DMS79 (cell line): ENCODE measurements around the gene MACROD2.

ENCODE experiments used
- DNase-seq: peaks from one replicate; lab custom pipeline; 2025; lab: John Stamatoyannopoulos, UW

MACROD2 gene

DNA sequence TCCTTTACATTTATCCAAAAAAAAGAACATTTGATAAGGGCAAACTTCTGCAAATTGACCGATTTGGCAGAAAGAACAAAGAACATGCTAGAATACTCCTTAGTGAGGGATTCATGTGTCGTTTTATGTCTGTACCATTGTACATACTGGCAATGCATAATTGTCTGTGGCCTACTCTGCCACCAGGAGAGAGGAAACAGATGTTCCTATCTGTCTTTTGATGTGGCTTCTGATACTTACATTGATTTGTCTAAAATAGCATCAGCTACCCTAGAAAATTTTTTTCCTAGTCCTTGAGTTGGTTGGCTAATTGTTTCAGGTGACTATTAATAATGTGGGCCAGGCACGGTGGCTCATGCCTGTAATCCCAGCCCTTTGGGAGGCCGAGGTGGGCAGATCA lies 1923.8 kb downstream of the MACROD2 start:
- no peak for DNase-seq

DNA sequence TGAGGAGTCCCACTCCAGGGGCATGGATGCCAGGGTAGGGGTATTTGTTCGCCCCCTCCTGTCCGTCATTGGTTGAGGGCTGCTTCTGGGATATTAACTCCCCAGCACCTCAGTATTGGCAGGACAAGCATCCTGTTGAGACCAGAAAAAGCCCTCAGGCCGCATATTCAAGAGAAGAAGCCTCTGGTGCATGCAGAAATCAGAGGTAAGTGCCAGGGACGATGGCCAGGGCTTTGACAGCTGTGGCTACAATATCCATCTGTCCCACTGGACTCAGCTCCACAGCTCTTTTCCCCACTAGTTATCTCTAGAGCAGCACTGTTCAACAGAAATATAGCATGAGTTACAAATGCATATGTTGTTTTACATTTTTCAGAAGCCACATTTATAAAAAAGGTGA lies 1926.6 kb downstream of the MACROD2 start:
- no peak for DNase-seq

DNA sequence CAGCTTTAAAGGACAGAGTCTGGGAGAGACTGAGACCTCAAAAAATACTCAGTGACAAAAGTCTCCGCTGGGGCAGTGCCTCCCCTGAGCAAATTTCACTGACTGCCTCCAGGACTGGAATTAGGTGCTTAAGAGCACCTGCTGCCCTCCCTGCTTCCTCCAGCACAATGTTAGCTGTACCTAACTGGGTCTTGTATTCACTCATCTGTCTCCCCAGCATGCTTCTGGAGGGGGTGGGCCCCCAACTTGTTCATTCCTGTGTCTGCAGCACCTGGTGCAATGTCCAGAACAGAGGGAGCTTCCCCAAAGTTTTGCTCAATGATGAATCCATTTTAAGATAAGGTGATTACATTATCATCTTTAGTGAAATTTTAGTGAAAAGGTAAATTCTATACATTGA lies 1927.2 kb downstream of the MACROD2 start:
- no peak for DNase-seq

DNA sequence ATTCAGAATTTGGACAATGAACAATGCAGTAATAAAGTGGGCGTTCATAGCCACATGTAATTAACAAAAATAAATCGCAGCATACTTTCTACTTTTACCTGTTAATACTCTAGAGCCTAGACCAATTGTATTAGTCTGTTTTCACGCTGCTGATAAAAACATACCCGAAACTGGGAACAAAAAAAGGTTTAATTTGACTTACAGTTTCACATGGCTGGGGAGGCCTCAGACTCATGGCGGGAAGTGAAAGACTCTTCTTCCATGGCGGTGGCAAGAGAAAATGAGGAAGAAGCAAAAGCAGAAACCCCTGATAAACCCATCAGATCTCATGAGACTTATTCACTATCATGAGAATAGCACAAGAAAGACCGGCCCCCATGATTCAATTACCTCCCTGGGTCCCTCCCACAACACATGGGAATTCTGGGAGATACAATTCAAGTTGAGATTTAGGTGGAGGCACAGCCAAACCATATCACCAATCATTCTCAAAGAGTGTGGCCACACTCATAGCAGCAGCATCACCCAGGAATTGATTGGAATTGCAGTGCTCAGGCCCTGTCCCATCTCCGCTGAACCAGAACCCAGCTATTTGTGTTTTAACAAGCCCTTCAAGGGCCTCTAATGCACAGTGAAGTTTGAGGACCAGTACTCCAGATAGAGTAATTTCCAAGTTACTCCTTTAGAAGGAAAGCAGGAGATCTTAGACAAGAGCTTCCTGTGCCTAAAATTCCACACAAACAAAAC lies 1927.9 kb downstream of the MACROD2 start:
- DNase-seq = no peak

DNA sequence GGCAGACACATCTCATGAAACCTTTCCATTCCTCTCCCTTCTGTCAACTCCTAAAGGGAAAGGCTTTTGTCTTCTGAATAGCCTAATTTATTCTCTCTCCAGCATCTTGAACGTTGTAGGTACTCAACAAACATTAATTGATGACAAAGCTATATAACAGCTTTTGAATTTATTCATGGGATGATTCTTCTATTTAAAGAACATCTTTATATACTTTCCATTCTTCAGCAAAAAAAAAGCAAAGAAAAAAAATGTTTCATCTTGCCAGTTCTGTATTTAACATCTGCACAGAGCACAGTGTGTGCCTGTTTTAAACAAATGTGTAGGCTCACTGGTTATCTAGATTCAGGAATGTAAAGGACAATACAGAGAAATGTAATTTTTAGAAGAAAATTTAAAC lies 1929.2 kb downstream of the MACROD2 start:
- DNase-seq = no peak

DNA sequence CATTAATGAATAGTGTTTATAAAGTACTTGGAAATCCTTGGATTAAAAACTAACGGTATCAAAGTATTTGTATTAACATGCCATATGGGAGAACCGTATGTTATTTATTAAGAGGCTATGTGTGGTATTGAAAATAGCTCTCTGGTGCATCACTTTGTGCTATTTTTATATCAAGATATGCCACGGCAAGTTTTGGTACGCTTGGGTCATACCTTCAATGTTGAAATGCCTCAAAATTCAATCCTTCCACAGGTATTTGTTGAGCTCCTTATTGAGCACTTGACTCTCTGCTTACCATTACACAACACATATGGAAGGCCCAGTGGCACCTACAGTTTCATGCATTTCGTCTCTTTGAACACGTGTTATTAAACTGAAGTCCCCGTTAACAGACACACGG lies 1930.1 kb downstream of the MACROD2 start:
- DNase-seq = no peak

DNA sequence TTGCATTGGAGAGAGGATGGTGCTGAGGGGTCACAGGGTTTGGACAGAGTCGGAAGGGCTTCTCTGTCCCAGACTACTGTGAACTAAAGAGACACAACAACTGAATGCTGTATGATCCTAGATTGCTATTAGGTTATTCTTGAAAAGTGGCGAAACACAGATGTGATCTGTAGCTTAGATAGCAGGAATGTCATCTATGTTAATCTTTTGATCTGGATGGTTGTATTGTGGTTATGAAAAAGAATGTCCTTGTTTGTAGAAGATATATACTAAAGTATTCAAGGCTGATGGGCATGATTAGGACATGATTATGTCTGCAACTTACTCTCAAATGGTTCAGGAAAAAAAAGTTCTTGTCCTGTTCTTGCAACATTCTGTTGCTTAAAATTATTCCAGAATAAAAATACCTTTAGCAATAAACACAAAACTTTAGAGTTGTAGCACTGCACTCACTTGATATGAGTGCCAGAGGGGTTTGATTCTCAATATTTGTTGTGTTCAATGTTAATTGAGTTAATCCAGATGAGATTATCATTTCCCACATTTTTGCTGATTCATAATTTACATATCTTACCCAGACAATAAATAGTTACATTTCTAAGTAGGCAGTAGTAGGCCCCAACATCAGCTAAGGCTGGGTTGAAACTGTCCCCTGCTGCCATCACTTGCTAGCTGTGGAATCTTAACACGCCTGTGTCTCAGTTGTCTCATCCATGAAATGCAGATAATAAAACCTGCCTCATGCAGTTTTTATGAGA lies 1932.8 kb downstream of the MACROD2 start:
- no peak for DNase-seq

DNA sequence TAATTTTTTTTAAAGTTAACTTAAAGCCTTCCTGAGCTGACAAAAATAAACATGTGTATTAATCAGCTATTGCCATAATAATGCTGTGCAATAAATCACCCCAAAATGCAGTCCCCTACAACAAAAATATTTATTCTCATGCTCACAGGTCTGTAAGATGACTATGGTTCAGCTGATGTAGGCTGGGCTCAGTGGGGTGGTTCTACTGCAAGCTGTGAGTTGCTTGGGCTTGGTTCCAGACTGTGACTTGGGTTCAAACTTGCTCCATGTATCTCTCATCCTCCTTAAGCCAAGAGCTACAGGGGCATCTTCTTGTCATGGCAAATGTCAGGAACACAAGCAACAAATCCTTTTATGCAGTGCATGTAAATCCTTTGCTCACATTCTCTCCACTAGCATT lies 1933.6 kb downstream of the MACROD2 start:
- no peak for DNase-seq

DNA sequence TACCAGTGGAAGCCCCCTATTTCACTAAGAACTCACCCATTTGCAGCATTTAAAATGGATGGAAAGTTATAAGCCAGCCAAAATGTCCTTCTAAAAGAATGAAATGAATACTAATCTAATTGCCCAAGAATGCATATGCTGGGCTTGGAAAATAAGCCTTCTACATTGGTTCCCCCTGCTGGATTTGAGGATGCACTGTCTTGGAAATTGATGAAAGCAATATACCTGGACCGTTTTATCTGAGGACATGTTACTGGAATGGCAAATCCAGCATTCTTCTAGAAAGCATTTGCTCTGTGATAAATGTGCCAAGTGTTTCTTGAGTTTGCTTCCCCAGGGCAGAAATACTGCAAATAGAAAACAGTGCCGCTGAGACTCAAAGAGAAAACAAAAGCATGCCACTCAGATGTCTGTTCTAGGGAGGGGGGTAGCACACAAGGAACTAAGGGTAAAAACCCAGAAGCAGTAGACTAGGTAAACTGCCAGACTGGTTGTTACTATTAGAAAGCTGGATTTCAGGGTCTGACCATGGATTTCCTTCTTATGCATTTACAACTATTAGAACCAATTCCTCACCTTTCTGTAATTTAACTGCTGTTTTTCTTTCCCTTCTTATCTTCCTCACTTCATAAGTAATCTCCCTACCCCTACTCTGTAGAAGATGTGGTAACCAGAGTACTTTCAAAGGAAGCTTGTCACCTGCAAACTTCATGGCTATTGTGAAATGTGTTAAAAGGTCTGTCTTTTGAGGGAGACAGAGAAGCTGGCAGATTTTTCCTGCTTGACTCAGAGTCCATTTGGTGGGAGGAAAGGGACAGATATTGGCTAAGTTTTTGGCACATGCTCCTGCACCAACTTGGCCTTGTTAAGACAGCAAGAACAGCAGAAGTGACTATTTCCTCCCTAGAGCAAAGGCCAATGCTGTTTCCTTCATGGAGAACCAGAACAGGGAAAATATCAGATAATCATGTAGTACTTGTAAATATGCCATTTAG lies 1935.3 kb downstream of the MACROD2 start:
- DNase-seq = no peak

DNA sequence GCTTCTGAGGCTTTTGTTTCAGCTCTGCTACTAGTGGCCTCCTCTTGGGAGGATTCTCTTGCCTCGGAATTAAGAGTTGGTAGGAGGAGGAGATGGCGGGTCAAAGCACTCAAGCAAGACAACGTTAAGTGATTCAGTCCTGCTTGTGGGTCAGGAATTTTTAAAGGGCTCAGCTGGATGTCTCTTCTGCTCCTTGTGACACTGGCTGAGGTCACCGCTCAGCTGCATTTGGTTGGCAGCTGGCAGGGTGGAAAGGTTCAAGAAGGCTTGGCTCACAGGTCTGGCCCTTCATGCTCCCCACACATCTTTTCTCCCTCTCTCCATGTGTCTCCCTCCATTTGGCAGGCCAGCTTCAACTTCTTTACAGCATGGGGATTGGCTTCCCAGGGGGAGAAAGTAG lies 1936.6 kb downstream of the MACROD2 start:
- no peak for DNase-seq

DNA sequence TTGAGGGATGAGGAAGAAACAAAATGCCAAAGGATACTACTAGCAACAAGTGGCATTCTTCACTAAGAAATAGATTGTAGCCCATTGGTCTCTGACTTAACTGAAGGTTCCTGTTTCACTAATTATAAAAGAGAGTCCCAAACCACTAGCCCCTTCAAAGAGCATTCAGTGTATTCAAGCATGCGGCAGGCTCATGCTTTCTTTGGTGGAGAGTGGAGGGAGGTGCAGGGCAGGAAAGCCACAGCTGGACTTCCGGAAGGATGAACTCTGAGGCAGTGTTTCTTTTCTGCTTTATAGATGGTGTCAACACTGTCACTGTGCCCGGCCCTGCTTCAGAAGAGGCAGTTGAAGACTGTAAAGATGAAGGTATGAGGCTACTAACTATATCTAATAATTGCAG lies 1941.9 kb downstream of the MACROD2 start:
- DNase-seq = no peak

DNA sequence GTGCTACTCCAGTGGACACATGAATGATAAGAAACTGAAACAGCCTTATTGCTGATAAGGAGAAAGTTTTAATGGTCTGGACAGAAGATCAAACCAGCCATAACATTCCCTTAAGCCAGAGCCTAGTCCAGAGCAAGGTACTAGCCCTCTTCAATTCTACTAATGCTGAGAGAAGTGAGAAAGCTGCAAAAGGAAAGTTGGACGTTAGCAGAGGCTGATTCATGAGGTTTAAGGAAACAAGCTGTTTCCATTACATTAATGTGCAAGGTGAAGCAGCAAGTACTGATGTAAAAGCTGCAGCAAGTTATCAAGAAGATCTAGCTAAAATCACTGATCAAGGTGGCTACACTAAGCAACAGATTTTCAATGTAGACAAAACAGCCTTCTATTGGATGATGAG lies 1943.5 kb downstream of the MACROD2 start:
- no peak for DNase-seq

DNA sequence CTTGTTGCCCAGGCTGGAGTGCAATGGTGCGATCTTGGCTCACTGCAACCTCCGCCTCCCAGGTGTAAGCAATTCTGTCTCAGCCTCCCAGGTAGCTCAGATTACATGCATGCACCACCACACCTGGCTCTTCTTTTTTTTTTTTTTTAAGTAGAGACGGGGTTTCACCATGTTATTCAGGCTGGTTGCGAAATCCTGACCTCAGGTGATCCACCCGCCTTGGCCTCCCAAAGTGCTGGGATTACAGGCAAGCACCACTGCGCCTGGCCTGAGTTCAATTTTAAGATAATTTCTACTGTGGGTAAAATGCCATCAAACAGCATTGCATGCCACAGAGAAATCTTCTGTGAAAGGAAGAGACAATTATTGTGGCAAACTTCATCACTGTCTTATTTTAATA lies 1944.8 kb downstream of the MACROD2 start:
- no peak for DNase-seq

DNA sequence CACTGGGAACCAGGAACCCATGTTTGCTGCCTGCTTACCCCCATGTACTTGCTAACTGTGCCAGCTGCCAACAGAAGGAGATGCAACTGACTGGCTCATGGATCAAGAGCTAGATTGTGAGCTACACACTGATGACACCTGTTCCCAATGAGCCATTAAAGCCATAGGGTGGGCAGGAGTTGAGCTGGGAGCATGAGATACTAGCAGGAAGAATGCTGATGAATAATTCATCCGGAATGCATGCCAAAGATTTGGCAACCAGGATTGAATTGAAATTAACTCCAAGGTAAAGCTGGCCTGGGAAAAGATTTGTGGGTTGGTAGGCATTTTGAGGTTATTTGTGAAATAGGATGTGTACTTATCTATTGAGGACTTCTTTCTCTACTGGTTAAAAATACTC lies 1946.8 kb downstream of the MACROD2 start:
- no peak for DNase-seq

DNA sequence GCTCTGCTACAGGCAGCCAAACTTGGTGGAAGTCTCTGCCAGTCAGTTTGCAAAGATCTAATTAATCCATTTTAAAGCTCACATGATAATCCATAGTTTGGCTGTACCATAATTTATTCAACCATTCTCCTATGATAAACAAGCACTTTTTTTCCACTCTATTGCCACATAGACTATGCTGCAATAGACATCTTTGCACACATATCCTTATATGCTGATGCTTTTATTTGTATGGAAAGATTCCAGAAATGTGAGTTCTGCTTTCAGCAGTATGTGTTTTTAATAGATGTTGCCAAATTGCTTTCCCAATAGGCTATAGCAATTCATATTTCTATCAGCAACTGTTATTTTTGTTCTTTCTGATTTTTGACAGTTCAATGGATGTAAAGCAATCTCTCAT lies 1950.0 kb downstream of the MACROD2 start:
- DNase-seq = no peak

DNA sequence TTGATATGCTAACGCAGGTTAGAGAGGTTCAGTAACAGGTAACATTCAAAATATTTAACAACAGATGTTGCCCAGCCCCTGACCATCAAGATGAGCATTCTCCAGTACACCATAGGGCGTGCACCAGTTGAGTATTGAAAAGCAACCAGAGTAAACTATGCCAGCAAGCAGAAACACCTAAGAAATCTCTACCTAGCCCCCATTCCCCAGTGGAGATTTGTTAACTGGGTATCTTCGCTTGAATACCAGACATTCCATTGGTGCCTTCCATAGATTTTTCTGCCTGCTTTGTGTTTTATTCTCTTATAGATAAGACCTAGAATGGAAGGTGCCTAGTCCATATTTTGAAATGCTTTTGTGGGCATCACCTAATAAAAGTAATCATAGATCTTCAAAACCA lies 1954.1 kb downstream of the MACROD2 start:
- no peak for DNase-seq

DNA sequence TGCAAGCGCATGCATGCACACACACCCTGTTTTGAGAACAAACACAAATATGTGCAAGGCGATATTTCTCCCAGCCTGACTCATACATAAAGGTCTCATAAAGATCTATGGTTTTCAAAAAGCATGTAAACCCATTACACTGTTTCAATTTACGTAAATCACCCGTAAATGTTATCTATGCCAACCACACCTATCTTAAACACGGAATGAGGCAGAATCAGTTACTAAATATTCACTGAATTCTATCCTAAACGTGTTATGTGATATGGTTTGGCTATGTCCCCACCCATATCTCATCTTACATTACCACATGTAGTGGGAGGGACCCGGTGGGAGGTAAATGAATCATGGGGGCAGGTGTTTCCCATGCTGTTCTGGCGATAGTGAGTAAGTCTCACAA lies 1956.3 kb downstream of the MACROD2 start:
- no peak for DNase-seq

DNA sequence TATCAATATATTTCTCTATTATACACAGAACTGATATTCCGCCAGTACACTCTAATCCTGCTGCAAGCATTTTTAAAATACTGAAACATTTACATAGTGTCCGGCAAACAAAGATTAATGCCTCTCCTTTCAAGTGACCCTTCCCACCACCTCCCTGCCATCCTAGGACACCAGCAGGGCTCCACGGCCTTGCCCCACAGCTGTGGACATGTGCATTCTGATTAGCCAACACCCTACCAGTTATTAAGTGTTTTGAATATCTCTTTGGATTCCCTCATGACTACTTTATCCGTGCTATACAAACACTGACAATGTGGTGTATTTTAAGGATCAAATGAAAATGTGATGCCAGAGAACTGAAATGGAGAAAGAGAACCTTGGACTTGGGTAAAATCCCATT lies 1962.8 kb downstream of the MACROD2 start:
- no peak for DNase-seq

DNA sequence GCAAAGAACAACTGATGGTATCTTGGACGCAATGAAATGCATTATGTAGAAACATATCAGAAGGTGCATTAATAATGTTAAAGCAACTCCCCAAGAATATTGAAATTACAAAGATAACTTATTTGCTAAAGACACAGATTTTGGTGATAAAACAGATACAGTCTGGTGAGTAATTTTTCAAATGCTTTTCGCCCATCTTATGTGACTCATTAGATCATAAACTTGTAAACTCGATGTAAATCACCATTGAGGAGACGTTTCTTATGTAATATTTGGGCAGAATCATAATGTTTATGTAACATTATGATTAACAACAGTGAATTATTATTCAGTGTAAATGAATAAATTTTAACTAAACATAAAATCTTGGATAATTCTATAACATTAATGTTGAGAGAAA lies 1969.8 kb downstream of the MACROD2 start:
- DNase-seq = no peak

DNA sequence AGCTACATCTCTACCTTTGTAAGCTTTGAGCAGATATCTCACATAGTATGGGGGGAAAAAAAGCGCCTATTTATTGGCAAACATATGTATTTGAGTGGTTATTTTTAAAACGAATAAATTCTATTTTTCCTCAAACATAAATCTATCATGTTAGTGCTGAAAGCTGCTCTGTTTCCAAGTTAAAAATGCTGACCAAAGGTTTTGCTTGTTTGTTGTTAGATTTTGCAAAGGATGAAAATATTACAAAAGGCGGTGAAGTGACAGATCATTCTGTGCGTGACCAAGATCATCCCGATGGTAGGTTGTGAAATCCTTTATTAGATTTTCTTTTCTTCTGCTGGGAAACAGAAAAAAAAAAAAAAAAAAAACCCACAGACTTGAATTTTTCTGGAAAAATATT lies 1972.0 kb downstream of the MACROD2 start:
- no peak for DNase-seq

DNA sequence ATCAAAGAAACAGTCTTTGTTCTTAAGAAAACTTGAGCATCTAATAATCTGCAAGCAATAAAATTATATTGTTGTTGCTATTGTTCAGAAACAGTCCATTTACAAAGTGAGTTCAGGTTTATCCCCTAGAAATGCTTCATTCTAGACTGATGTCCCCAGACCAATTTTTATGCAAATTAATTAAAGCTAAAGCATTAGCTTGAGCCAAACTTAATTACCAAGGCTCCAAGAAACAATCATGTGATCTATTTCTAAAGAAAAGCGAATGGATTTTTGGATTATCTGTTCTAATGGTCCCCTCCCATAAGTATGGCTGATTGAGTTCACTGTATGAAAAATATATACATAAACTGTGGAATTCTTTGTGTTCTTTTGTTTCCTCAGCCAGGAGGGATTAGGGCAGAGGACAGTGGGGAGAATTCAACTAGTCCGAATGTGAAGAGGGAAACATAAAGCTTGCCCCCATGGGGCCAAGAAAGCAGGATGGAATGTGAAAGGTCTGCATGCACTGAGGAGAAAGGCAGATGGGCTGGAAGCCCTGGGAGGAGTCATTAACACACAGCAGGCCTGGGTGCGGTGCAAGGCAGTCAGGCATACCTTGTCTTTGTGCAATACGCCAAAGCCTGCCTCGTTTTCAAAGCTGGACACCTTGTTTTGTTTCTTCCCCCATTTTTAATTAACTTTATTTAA lies 1980.9 kb downstream of the MACROD2 start:
- no peak for DNase-seq

DNA sequence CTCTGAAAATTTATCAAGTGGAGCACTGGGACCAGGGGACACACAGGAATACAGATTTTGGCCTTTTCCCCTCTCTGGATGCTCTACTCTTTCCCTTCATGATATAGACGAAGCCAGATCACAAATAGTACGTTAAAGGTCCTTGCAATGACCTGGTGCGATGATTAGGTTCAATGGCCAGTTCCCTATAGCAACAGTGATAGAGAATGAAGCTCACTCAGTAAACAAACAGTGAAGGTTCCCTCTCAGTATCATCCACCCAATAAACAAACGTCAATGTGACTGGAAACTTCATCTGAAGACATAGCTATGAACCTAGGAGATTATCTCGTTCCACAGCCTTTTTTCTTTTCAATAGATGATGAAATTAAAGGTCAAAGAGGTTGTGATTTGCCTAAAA lies 1981.7 kb downstream of the MACROD2 start:
- no peak for DNase-seq
